GM12873 (cell line): Measurements from ENCODE around the gene OR1D5.

Experiments used
- TF ChIP-seq, protein P1 (sequence below): IDR thresholded peaks from 2 replicates; pipeline ENCODE4 v1.5.1; 2012; ENCODE audit warnings: low read depth, mild to moderate bottlenecking, moderate library complexity, low read length, control low read depth; ENCODE audit not compliant: insufficient read depth; ENCODE audit errors: missing control alignments

OR1D5 gene

DNA sequence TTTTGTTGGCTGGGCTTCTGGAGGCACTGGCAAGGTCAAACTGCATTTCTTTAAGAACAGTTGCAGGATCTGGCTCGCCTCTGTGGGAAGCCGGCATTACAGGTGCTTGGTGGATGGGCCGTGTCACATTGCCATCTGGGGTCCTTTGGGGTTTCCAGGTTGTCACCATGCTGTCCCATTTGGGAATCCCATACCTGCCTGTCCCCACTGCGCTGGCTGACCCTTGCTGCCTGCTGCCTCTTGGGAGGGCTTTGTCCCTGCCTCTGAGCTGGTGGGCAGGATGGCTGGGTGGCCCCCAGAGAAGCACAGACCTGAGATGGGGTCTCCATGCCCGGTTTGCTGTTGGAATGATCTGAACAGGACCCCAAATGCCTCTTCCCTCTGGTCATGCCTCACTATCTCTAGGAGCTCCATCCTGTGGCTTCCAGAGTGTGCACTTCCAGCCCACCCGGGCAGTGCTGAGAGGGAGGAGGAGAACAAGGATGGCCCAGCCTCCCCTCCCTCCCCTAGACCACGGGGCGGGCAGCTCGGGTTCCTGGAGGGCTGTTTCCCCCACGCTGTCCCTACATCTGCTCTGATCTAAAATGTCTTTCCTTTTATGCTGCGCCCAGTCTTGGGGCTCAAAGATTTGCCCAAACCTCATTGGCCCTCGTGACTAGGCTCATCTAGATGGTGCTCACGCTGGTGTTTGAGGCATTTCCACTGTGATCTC is 28.0 kb downstream of the OR1D5 start:
- TF ChIP-seq, protein P1, sequence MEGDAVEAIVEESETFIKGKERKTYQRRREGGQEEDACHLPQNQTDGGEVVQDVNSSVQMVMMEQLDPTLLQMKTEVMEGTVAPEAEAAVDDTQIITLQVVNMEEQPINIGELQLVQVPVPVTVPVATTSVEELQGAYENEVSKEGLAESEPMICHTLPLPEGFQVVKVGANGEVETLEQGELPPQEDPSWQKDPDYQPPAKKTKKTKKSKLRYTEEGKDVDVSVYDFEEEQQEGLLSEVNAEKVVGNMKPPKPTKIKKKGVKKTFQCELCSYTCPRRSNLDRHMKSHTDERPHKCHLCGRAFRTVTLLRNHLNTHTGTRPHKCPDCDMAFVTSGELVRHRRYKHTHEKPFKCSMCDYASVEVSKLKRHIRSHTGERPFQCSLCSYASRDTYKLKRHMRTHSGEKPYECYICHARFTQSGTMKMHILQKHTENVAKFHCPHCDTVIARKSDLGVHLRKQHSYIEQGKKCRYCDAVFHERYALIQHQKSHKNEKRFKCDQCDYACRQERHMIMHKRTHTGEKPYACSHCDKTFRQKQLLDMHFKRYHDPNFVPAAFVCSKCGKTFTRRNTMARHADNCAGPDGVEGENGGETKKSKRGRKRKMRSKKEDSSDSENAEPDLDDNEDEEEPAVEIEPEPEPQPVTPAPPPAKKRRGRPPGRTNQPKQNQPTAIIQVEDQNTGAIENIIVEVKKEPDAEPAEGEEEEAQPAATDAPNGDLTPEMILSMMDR: no peak

- TF ChIP-seq, protein P1: no peak
Measured at GRCh38 chr17:3034578-3034920, 28.9 kb downstream of the OR1D5 start.

- TF ChIP-seq, protein P1: no peak
Measured at GRCh38 chr17:3033741-3034577, 29.4 kb downstream of the OR1D5 start.

DNA sequence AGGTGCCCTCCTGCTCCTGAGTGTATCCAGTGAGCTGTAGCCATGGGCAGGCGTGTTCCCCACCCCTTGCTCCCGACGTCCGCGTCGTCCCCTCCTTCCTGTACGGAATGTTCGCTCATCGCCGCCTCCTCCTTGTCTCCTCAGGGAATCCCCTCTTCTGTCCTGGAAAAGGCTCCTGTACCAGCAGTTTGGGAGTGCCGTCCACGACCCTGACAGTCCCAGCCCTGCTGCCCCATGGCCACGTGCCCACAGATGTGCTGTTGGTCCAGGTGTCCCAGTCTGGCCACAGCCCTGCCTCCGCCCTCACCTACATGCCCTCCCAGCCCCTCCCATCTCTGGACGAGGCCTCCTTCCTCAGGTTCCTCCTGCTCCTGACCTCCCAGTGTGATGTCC is 30.2 kb downstream of the OR1D5 start:
- TF ChIP-seq, protein P1: no peak

- TF ChIP-seq, protein P1: no peak
Measured at GRCh38 chr17:3032258-3033247, 30.9 kb downstream of the OR1D5 start.

DNA sequence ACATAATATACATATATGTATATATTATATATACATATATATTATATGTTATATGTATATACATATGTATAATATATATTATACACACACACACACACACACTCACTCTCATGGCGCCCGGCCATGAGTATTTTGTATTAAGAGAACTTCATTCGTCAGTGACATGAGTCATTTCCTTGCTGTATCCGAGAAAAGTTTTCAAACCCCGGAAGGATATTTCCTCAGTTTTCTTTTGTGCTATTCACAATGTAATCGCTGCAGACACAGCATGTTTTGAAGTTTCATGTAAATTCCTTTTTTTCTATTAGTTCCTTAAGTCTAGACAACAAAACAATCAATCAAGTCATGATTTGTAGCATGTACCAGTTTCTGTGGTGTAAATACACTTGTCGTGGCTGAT is 33.3 kb downstream of the OR1D5 start:
- TF ChIP-seq, protein P1: no peak
